GM23338 (cell line): ENCODE results near the gene HIVEP3. TPM values are rescaled to one million over a fixed set of nuclear protein-coding genes. Genes with fewer than 3 reads are reported as not detected.

ENCODE experiments used
- ATAC-seq: fragments of 200-7000 bp; cut with Tn5 transposase; 3 replicates; pipeline ENCODE4 v1.9.1; 2020
- DNase-seq: peaks from one replicate; pipeline ENCODE4 v3.0.0-alpha.2; 2015; ENCODE audit warnings: low spot score
- H2AFZ ChIP-seq: fragments of 200-600 bp; sonication (generic); 2 replicates; pipeline ENCODE4 v1.8.0; 2016; ENCODE audit warnings: antibody characterized with exemption, mild to moderate bottlenecking, moderate library complexity
- H3F3A ChIP-seq: fragments of 200-600 bp; sonication (generic); replicated peaks from 2 replicates; pipeline ENCODE4 v1.8.0; 2017; ENCODE audit warnings: antibody characterized with exemption, mixed run types, low read depth
- H3K27ac ChIP-seq: fragments of 200-600 bp; sonication (generic); 2 replicates; pipeline ENCODE4 v1.6.1; 2016; ENCODE audit warnings: low read depth
- H3K27me3 ChIP-seq: fragments of 200-600 bp; sonication (generic); 2 replicates; pipeline ENCODE4 v1.8.0; 2016; ENCODE audit warnings: mild to moderate bottlenecking, mixed run types, moderate library complexity; ENCODE audit not compliant: insufficient read depth
- H3K36me3 ChIP-seq: fragments of 200-600 bp; sonication (generic); 2 replicates; pipeline ENCODE4 v1.8.0; 2016; ENCODE audit warnings: mild to moderate bottlenecking; ENCODE audit not compliant: insufficient read depth
- H3K4me1 ChIP-seq: fragments of 200-600 bp; sonication (generic); 2 replicates; pipeline ENCODE4 v1.8.0; 2016; ENCODE audit warnings: mild to moderate bottlenecking, moderate library complexity; ENCODE audit not compliant: insufficient read depth
- H3K4me2 ChIP-seq: fragments of 200-600 bp; sonication (generic); 2 replicates; pipeline ENCODE4 v1.7.1; 2017; ENCODE audit warnings: mixed run types
- H3K4me3 ChIP-seq: fragments of 200-600 bp; sonication (generic); 2 replicates; pipeline ENCODE4 v1.6.1; 2016; ENCODE audit warnings: mixed run types
- H3K79me2 ChIP-seq: fragments of 200-600 bp; sonication (generic); replicated peaks from 2 replicates; pipeline ENCODE4 v1.8.0; 2017; ENCODE audit warnings: mild to moderate bottlenecking; ENCODE audit not compliant: insufficient read depth
- H3K9me2 ChIP-seq: fragments of 200-600 bp; sonication (generic); 2 replicates; pipeline ENCODE4 v1.8.0; 2017; ENCODE audit not compliant: insufficient read depth
- H4K20me1 ChIP-seq: fragments of 200-600 bp; sonication (generic); replicated peaks from 2 replicates; pipeline ENCODE4 v1.8.0; 2017; ENCODE audit warnings: mild to moderate bottlenecking; ENCODE audit not compliant: insufficient read depth
- H3K27ac Mint-ChIP-seq: 2 replicates; pipeline ENCODE4 v1.8.0; 2020; ENCODE audit warnings: inconsistent platforms, mild to moderate bottlenecking, moderate library complexity, mixed read lengths
- H3K27me3 Mint-ChIP-seq: 3 replicates; pipeline ENCODE4 v1.8.0; 2022; ENCODE audit warnings: low read depth, mild to moderate bottlenecking, moderate library complexity, mixed read lengths, inconsistent platforms; ENCODE audit not compliant: insufficient read depth, poor library complexity
- H3K36me3 Mint-ChIP-seq: 3 replicates; pipeline ENCODE4 v1.8.0; 2021; ENCODE audit warnings: low read depth, mild to moderate bottlenecking, inconsistent platforms, moderate library complexity, mixed read lengths
- H3K4me1 Mint-ChIP-seq: 3 replicates; pipeline ENCODE4 v1.8.0; 2020; ENCODE audit warnings: mild to moderate bottlenecking, inconsistent platforms, mixed read lengths
- H3K4me3 Mint-ChIP-seq: 3 replicates; pipeline ENCODE4 v1.8.0; 2021; ENCODE audit warnings: moderate library complexity, mild to moderate bottlenecking, inconsistent platforms, mixed read lengths
- H3K9me3 Mint-ChIP-seq: 3 replicates; pipeline ENCODE4 v1.8.0; 2020; ENCODE audit warnings: moderate library complexity, mild to moderate bottlenecking, inconsistent platforms, mixed read lengths
- CREB1 ChIP-seq: fragments of 250-450 bp; sonication (Bioruptor Pico); IDR thresholded peaks from 2 replicates; pipeline ENCODE4 v1.5.0; 2020; ENCODE audit warnings: low read depth, mild to moderate bottlenecking, moderate library complexity
- ETS1 ChIP-seq: IDR thresholded peaks from 2 replicates; pipeline ENCODE4 v1.6.1; 2016; ENCODE audit warnings: antibody characterized with exemption
- EZH2 ChIP-seq: fragments of 200-600 bp; sonication (generic); IDR thresholded peaks from one replicate; pipeline ENCODE4 v1.8.0; 2017; ENCODE audit warnings: antibody characterized with exemption, mild to moderate bottlenecking, low read depth; ENCODE audit not compliant: unreplicated experiment
- EZH2phosphoT487 ChIP-seq: fragments of 200-600 bp; sonication (generic); IDR thresholded peaks from one replicate; pipeline ENCODE4 v1.8.1; 2018; ENCODE audit warnings: antibody characterized with exemption; ENCODE audit not compliant: unreplicated experiment
- JUNB ChIP-seq: IDR thresholded peaks from one replicate; pipeline ENCODE4 v1.6.1; 2016; ENCODE audit warnings: antibody characterized with exemption; ENCODE audit not compliant: unreplicated experiment
- STAT1 ChIP-seq: IDR thresholded peaks from one replicate; pipeline ENCODE4 v1.6.1; 2016; ENCODE audit warnings: antibody characterized with exemption; ENCODE audit not compliant: unreplicated experiment
- ZNF462 ChIP-seq: fragments of 250-450 bp; sonication (Bioruptor Pico); IDR thresholded peaks from 2 replicates; pipeline ENCODE4 v1.5.0; 2020; ENCODE audit warnings: mild to moderate bottlenecking, moderate library complexity
- polyA plus RNA-seq: library from polyadenylated mRNA; unstranded; fragments of >200 nt; fragmentation: Nextera tagmentation; extraction: Ambion mirVana; gene quantifications from 2 replicates; pipeline ENCODE4 v1.2.1, GENCODE V29; 2016
- total RNA-seq: library from RNA; depleted of rRNA; stranded (reverse); fragments of >200 nt; shearing (Covaris generic); gene quantifications from 2 replicates; pipeline ENCODE4 v1.2.3, GENCODE V29; 2014
- TF ChIP-seq, protein P1 (sequence below), 2 experiments: fragments of 200-600 bp in 1 of 2; sonication (generic) in 1 of 2; conservative IDR thresholded peaks; 2 replicates each; pipeline versions ENCODE4 v1.5.1 to v1.6.1; 2016 to 2017; ENCODE audit warnings: antibody characterized with exemption in 2 of 2, low read depth in 2 of 2, mild to moderate bottlenecking in 2 of 2, moderate library complexity in 1 of 2
- TF ChIP-seq, protein P2 (sequence below): IDR thresholded peaks from one replicate; pipeline ENCODE4 v1.6.1; 2018; ENCODE audit warnings: antibody characterized with exemption; ENCODE audit not compliant: unreplicated experiment

The HIVEP3 gene
- total and polyA plus RNA-seq, 2 experiments from 2014 or later = 0.14 to 0.24 TPM

DNA sequence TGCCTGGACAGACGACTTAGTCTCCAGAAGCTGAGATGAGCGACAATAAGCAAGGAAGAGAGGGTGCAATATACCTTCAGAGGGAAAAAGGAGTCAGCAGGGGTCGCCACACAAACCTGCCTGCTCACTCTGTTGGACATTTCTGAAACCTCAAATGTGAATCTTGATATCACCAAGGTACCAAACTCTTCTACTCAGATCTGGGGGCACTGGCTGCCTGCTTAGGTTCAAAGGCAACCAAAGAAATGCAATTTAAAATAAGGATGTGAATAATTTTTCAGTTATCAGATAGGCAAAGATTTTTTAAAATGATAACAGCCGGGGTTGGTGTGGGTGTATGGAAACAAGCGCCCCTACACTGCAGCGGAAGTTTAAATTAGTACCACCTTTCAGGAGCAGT is 164.2 kb downstream of the HIVEP3 start:
- H3K27ac ChIP-seq = no peak overlapping the region
- no peaks in the 10 kb centered on the region for H3K79me2 ChIP-seq
- peak; percentile 63 for ATAC-seq
- TF ChIP-seq EZH2phosphoT487 (no peak), STAT1 (no peak), EZH2 (no peak), CREB1 (no peak)
- TF ChIP-seq, protein P1, sequence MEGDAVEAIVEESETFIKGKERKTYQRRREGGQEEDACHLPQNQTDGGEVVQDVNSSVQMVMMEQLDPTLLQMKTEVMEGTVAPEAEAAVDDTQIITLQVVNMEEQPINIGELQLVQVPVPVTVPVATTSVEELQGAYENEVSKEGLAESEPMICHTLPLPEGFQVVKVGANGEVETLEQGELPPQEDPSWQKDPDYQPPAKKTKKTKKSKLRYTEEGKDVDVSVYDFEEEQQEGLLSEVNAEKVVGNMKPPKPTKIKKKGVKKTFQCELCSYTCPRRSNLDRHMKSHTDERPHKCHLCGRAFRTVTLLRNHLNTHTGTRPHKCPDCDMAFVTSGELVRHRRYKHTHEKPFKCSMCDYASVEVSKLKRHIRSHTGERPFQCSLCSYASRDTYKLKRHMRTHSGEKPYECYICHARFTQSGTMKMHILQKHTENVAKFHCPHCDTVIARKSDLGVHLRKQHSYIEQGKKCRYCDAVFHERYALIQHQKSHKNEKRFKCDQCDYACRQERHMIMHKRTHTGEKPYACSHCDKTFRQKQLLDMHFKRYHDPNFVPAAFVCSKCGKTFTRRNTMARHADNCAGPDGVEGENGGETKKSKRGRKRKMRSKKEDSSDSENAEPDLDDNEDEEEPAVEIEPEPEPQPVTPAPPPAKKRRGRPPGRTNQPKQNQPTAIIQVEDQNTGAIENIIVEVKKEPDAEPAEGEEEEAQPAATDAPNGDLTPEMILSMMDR (conservative IDR thresholded peaks at IDR 0.05; ENCODE audit: low read depth in 2 of 2) = peak; percentile 47 to 61
- no peak overlapping the region for H3K4me3 ChIP-seq
- DNase-seq = peak; percentile 24
- no peaks in the 10 kb centered on the region; the same call in 2 of the 3 replicates for H3K9me3 Mint-ChIP-seq
- no peaks in the 10 kb centered on the region for H3K36me3 ChIP-seq
- H3K9me2 ChIP-seq = no peaks in the 10 kb centered on the region
- peak overlapping the region; percentile 90 for H2AFZ ChIP-seq
- no peaks in the 10 kb centered on the region for H4K20me1 ChIP-seq
- H3K27ac Mint-ChIP-seq = no peak overlapping the region
- no peaks in the 10 kb centered on the region for H3K4me1 ChIP-seq
- no peaks in the 10 kb centered on the region for H3K27me3 ChIP-seq
- H3K4me3 Mint-ChIP-seq = no peak overlapping the region
- no peak overlapping the region for H3K4me2 ChIP-seq
- H3K36me3 Mint-ChIP-seq = no peaks in the 10 kb centered on the region
- H3K4me1 Mint-ChIP-seq = peaks cover 14% of the 10 kb centered on the region
- H3F3A ChIP-seq = no peaks in the 10 kb centered on the region
- peaks cover 8% of the 10 kb centered on the region for H3K27me3 Mint-ChIP-seq

DNA sequence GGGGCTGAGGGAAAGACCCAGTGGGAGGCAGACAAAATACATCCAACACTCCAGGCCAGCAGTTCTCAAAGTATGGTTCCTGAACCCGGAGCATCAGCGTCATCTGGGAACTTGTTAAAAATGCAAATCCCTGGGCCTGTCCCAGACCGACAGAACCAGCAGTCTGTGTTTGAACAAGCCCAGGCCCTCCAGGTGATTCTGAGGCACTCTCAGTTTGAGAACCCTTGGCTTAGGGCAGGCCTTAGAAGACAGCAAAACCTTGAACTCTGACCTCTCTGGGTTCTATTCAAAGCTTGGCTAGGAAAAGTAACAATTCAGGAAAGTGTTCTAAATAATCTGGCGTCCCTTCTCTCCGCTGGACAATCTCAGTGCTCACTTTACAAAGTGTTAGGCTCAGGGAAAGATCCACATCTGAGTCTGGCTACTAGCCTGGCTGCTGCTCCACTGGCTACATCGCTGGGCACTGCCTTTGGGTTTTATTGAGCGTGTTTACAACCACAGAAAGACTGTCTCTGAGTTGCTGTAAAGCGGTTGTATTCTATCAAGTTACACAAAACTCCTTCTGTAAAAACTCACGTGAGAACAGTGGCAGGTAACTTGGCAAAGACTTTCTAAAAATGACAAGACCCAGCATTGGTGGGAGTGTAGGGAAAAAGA is 166.1 kb downstream of the HIVEP3 start:
- Histone ChIP-seq H3K27ac (no peak overlapping the region), H3K9me2 (no peaks in the 10 kb centered on the region), H3K4me1 (no peaks in the 10 kb centered on the region), H3K4me2 (no peak overlapping the region), H3K36me3 (no peaks in the 10 kb centered on the region), H3F3A (no peaks in the 10 kb centered on the region), H4K20me1 (no peaks in the 10 kb centered on the region), H3K79me2 (no peaks in the 10 kb centered on the region), H3K27me3 (no peaks in the 10 kb centered on the region), H2AFZ (no peak overlapping the region), H3K4me3 (no peak overlapping the region)
- peaks cover 13% of the 10 kb centered on the region for H3K27me3 Mint-ChIP-seq
- H3K36me3 Mint-ChIP-seq = no peaks in the 10 kb centered on the region
- H3K27ac Mint-ChIP-seq = no peak overlapping the region
- H3K4me1 Mint-ChIP-seq = peaks cover 14% of the 10 kb centered on the region
- no peak overlapping the region for H3K4me3 Mint-ChIP-seq
- no peaks in the 10 kb centered on the region for H3K9me3 Mint-ChIP-seq
- DNase-seq (no peak), ATAC-seq (no peak)
- TF ChIP-seq JUNB (no peak), ZNF462 (no peak), ETS1 (no peak), CREB1 (no peak)
- TF ChIP-seq, protein P2, sequence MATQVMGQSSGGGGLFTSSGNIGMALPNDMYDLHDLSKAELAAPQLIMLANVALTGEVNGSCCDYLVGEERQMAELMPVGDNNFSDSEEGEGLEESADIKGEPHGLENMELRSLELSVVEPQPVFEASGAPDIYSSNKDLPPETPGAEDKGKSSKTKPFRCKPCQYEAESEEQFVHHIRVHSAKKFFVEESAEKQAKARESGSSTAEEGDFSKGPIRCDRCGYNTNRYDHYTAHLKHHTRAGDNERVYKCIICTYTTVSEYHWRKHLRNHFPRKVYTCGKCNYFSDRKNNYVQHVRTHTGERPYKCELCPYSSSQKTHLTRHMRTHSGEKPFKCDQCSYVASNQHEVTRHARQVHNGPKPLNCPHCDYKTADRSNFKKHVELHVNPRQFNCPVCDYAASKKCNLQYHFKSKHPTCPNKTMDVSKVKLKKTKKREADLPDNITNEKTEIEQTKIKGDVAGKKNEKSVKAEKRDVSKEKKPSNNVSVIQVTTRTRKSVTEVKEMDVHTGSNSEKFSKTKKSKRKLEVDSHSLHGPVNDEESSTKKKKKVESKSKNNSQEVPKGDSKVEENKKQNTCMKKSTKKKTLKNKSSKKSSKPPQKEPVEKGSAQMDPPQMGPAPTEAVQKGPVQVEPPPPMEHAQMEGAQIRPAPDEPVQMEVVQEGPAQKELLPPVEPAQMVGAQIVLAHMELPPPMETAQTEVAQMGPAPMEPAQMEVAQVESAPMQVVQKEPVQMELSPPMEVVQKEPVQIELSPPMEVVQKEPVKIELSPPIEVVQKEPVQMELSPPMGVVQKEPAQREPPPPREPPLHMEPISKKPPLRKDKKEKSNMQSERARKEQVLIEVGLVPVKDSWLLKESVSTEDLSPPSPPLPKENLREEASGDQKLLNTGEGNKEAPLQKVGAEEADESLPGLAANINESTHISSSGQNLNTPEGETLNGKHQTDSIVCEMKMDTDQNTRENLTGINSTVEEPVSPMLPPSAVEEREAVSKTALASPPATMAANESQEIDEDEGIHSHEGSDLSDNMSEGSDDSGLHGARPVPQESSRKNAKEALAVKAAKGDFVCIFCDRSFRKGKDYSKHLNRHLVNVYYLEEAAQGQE = no peak
